ENCODE results near the gene SDHAF1.

SDHAF1 gene

DNA sequence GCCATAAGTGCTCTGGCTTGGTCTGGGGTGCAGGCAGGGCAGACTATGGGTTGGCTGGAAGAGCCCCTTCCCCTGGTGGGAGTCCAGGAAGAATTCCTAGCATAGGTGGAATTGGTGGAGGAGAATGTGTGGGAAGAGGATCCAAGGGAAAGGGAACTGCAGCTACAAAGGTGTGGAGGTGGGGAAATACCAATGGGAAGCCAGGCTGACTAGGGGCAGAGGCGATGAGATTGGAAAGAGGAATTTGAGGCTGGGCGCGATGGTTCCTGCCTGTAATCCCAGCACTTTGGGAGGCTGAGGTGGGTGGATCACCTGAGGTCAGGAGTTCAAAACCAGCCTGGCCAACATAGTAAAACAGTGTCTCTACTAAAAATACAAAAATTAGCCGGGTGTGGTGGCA lies 4.8 kb upstream of the SDHAF1 start:
- TF ChIP-seq CSRNP3 (CRISPR knock-in tag; IDR thresholded peaks at IDR 0.05) (no peak), TSHZ2 (CRISPR knock-in tag; IDR thresholded peaks at IDR 0.05) (no peak), ZNF8 (CRISPR knock-in tag; IDR thresholded peaks at IDR 0.05) (no peak), GLIS3 (CRISPR knock-in tag; IDR thresholded peaks at IDR 0.05) (no peak), ZNF70 (CRISPR knock-in tag; IDR thresholded peaks at IDR 0.05) (no peak), CSDC2 (CRISPR knock-in tag; IDR thresholded peaks at IDR 0.05) (no peak), ARNTL (CRISPR knock-in tag; IDR thresholded peaks at IDR 0.05; ENCODE audit: borderline replicate concordance, low read depth) (no peak), ESRRG (CRISPR knock-in tag; IDR thresholded peaks at IDR 0.05) (no peak), ZFP3 (CRISPR knock-in tag; IDR thresholded peaks at IDR 0.05) (no peak), TCF4 (CRISPR knock-in tag; IDR thresholded peaks at IDR 0.05; ENCODE audit: borderline replicate concordance) (no peak), BACH2 (CRISPR knock-in tag; IDR thresholded peaks at IDR 0.05; ENCODE audit: borderline replicate concordance) (no peak), PPARA (CRISPR knock-in tag; IDR thresholded peaks at IDR 0.05; ENCODE audit: borderline replicate concordance) (no peak)
- TF ChIP-seq, protein P1, sequence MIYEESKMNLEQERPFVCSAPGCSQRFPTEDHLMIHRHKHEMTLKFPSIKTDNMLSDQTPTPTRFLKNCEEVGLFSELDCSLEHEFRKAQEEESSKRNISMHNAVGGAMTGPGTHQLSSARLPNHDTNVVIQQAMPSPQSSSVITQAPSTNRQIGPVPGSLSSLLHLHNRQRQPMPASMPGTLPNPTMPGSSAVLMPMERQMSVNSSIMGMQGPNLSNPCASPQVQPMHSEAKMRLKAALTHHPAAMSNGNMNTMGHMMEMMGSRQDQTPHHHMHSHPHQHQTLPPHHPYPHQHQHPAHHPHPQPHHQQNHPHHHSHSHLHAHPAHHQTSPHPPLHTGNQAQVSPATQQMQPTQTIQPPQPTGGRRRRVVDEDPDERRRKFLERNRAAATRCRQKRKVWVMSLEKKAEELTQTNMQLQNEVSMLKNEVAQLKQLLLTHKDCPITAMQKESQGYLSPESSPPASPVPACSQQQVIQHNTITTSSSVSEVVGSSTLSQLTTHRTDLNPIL (CRISPR knock-in tag; IDR thresholded peaks at IDR 0.05; ENCODE audit: low read depth), result no peak
- ATAC-seq, result no peak

GRCh38 chr19:35990771-35991730 lies 3.9 kb upstream of the SDHAF1 start:
- TF ChIP-seq ZFP3 (CRISPR knock-in tag; IDR thresholded peaks at IDR 0.05), result no peak
- TF ChIP-seq CSRNP3 (CRISPR knock-in tag; IDR thresholded peaks at IDR 0.05), result no peak
- no peak for TF ChIP-seq TOX (CRISPR knock-in tag; IDR thresholded peaks at IDR 0.05; ENCODE audit: borderline replicate concordance)
- TF ChIP-seq POU6F1 (CRISPR knock-in tag; IDR thresholded peaks at IDR 0.05; ENCODE audit: borderline replicate concordance, low read depth), result no peak
- no peak for ATAC-seq

DNA sequence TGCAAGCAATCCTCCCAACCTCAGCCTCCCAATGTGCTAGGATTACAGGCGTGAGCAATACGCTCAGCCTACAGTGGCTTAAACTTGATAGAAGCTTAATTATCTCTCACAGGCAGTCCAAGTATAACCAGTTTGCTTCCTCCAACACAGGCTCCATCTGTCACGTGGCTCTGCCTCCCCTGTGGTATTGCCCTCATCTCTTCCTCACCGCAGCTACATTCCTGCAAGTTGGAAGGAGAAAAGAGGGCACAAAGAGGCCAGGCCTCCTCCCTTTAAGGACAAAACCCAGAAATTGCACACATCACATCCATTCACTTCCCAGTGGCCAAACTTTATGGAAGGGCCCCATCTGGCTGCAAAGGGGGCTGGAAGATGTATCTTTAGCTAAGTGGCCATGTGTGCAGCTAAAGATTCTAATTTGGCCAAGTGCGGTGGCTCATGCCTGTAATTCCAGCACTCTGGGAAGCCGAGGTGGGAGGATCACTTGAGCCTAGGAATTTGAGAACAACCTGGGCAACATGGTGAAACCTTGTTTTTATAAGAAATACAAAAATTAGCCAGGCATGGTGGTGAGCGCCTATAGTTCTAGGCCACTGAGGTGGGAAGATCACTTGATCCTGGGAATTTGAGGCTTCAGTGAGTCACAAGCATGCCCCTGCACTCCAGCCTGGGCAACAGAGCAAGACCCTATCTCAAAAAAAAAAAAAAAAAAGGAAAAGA lies 3.1 kb upstream of the SDHAF1 start:
- ATAC-seq, result no peak
- TF ChIP-seq ARNTL (CRISPR knock-in tag; IDR thresholded peaks at IDR 0.05; ENCODE audit: borderline replicate concordance, low read depth), result no peak
- no peak for TF ChIP-seq ZC3H10 (CRISPR knock-in tag; IDR thresholded peaks at IDR 0.05)
- no peak for TF ChIP-seq BACH2 (CRISPR knock-in tag; IDR thresholded peaks at IDR 0.05; ENCODE audit: borderline replicate concordance)
- TF ChIP-seq ZNF565 (CRISPR knock-in tag; conservative IDR thresholded peaks at IDR 0.05; ENCODE audit: low read depth), result no peak
- no peak for TF ChIP-seq ZFP3 (CRISPR knock-in tag; IDR thresholded peaks at IDR 0.05)
- no peak for TF ChIP-seq TCF4 (CRISPR knock-in tag; IDR thresholded peaks at IDR 0.05; ENCODE audit: borderline replicate concordance)
- TF ChIP-seq ZNF70 (CRISPR knock-in tag; IDR thresholded peaks at IDR 0.05), result no peak
- TF ChIP-seq, protein P1 (CRISPR knock-in tag; IDR thresholded peaks at IDR 0.05; ENCODE audit: low read depth), result no peak
- no peak for TF ChIP-seq SNAI2 (CRISPR knock-in tag; IDR thresholded peaks at IDR 0.05)
- TF ChIP-seq PPARA (CRISPR knock-in tag; IDR thresholded peaks at IDR 0.05; ENCODE audit: borderline replicate concordance), result no peak
- no peak for TF ChIP-seq CSDC2 (CRISPR knock-in tag; IDR thresholded peaks at IDR 0.05)
- no peak for TF ChIP-seq ZFP30 (CRISPR knock-in tag; IDR thresholded peaks at IDR 0.05)
- TF ChIP-seq, protein P2, sequence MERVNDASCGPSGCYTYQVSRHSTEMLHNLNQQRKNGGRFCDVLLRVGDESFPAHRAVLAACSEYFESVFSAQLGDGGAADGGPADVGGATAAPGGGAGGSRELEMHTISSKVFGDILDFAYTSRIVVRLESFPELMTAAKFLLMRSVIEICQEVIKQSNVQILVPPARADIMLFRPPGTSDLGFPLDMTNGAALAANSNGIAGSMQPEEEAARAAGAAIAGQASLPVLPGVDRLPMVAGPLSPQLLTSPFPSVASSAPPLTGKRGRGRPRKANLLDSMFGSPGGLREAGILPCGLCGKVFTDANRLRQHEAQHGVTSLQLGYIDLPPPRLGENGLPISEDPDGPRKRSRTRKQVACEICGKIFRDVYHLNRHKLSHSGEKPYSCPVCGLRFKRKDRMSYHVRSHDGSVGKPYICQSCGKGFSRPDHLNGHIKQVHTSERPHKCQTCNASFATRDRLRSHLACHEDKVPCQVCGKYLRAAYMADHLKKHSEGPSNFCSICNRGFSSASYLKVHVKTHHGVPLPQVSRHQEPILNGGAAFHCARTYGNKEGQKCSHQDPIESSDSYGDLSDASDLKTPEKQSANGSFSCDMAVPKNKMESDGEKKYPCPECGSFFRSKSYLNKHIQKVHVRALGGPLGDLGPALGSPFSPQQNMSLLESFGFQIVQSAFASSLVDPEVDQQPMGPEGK (CRISPR knock-in tag; IDR thresholded peaks at IDR 0.05; ENCODE audit: borderline replicate concordance), result no peak

Measured in SK-N-SH treated with all-trans-retinoic acid at 6 μM for 48 hours (cell line).